GM23338 (cell line): ENCODE results near the gene COMMD10.

Experiments
- CREB1 ChIP-seq: fragments of 250-450 bp; sonication (Bioruptor Pico); IDR thresholded peaks from 2 replicates; pipeline ENCODE4 v1.5.0; 2020; ENCODE audit warnings: low read depth, mild to moderate bottlenecking, moderate library complexity
- CTCF ChIP-seq, 2 experiments: fragments of 200-600 bp in 1 of 2; sonication (generic) in 1 of 2; conservative IDR thresholded peaks; 2 replicates each; pipeline versions ENCODE4 v1.5.1 to v1.6.1; 2016 to 2017; ENCODE audit warnings: antibody characterized with exemption in 2 of 2, low read depth in 2 of 2, mild to moderate bottlenecking in 2 of 2, moderate library complexity in 1 of 2
- ETS1 ChIP-seq: IDR thresholded peaks from 2 replicates; pipeline ENCODE4 v1.6.1; 2016; ENCODE audit warnings: antibody characterized with exemption
- EZH2 ChIP-seq: fragments of 200-600 bp; sonication (generic); IDR thresholded peaks from one replicate; pipeline ENCODE4 v1.8.0; 2017; ENCODE audit warnings: antibody characterized with exemption, mild to moderate bottlenecking, low read depth; ENCODE audit not compliant: unreplicated experiment
- EZH2phosphoT487 ChIP-seq: fragments of 200-600 bp; sonication (generic); IDR thresholded peaks from one replicate; pipeline ENCODE4 v1.8.1; 2018; ENCODE audit warnings: antibody characterized with exemption; ENCODE audit not compliant: unreplicated experiment
- JUNB ChIP-seq: IDR thresholded peaks from one replicate; pipeline ENCODE4 v1.6.1; 2016; ENCODE audit warnings: antibody characterized with exemption; ENCODE audit not compliant: unreplicated experiment
- NANOG ChIP-seq: IDR thresholded peaks from 2 replicates; pipeline ENCODE4 v1.6.1; 2016; ENCODE audit warnings: antibody characterized with exemption, borderline replicate concordance
- POLR2AphosphoS5 ChIP-seq: IDR thresholded peaks from 2 replicates; pipeline ENCODE4 v1.6.1; 2016; ENCODE audit warnings: antibody characterized with exemption, low read depth
- REST ChIP-seq: IDR thresholded peaks from one replicate; pipeline ENCODE4 v1.6.1; 2018; ENCODE audit warnings: antibody characterized with exemption; ENCODE audit not compliant: unreplicated experiment
- STAT1 ChIP-seq: IDR thresholded peaks from one replicate; pipeline ENCODE4 v1.6.1; 2016; ENCODE audit warnings: antibody characterized with exemption; ENCODE audit not compliant: unreplicated experiment
- ZNF114 ChIP-seq: fragments of 250-450 bp; sonication (Bioruptor Pico); IDR thresholded peaks from 2 replicates; pipeline ENCODE4 v1.5.0; 2020; ENCODE audit warnings: mild to moderate bottlenecking, moderate library complexity
- ZNF331 ChIP-seq: fragments of 250-450 bp; sonication (Bioruptor Pico); IDR thresholded peaks from 2 replicates; pipeline ENCODE4 v1.5.0; 2020; ENCODE audit warnings: low read depth, mild to moderate bottlenecking, moderate library complexity
- ZNF462 ChIP-seq: fragments of 250-450 bp; sonication (Bioruptor Pico); IDR thresholded peaks from 2 replicates; pipeline ENCODE4 v1.5.0; 2020; ENCODE audit warnings: mild to moderate bottlenecking, moderate library complexity

- TF ChIP-seq CTCF (conservative IDR thresholded peaks at IDR 0.05; ENCODE audit: low read depth in 2 of 2) (no peak), POLR2AphosphoS5 (no peak), EZH2 (no peak), ZNF462 (CRISPR knock-in tag) (no peak), EZH2phosphoT487 (no peak), ZNF114 (no peak), STAT1 (no peak), NANOG (no peak), REST (no peak), CREB1 (CRISPR knock-in tag) (no peak), JUNB (no peak), ETS1 (no peak), ZNF331 (CRISPR knock-in tag) (no peak)
Observed at GRCh38 chr5:116078199-116078598, 6.6 kb upstream of the COMMD10 start.
